Prostate gland (tissue), 2 donors: ENCODE measurements around the gene MREG. TPM values are rescaled to one million over a fixed set of nuclear protein-coding genes. Genes with fewer than 3 reads are reported as not detected.

Experiments used
- DNase-seq: peaks from one replicate; pipeline ENCODE4 v3.0.0-alpha.2; 2019; ENCODE audit warnings: low spot score
- H3K27ac ChIP-seq, 2 donors: fragments of 200-600 bp; sonication (generic); 2 replicates each; pipeline ENCODE4 v1.5.1; 2017 to 2019
- H3K27me3 ChIP-seq: fragments of 200-600 bp; sonication (generic); replicated peaks from 2 replicates; pipeline ENCODE4 v1.5.1; 2019; ENCODE audit not compliant: insufficient read depth
- H3K36me3 ChIP-seq, 2 donors: fragments of 200-600 bp; sonication (generic); 1 replicate in 1 of 2; 2 replicates in 1 of 2; pipeline versions ENCODE4 v1.5.1 to v1.8.1; 2017 to 2019
- H3K4me1 ChIP-seq: fragments of 200-600 bp; sonication (generic); replicated peaks from 2 replicates; pipeline ENCODE4 v1.5.1; 2019
- H3K4me3 ChIP-seq, 2 donors: fragments of 200-600 bp; sonication (generic); 2 replicates each; pipeline ENCODE4 v1.5.1; 2017 to 2019
- H3K9me3 ChIP-seq: fragments of 200-600 bp; sonication (generic); 2 replicates; pipeline ENCODE4 v1.5.1; 2017
- POLR2A ChIP-seq: fragments of 450-650 bp; IDR thresholded peaks from one replicate; pipeline ENCODE4 v1.6.1; 2016; ENCODE audit warnings: antibody characterized with exemption, mild to moderate bottlenecking
- POLR2AphosphoS5 ChIP-seq: sonication (generic); formaldehyde crosslinking; IDR thresholded peaks from one replicate; pipeline ENCODE4 v1.6.1; 2017; ENCODE audit warnings: antibody characterized with exemption
- WGBS: methylation state at CpG from one replicate; pipeline ENCODE4 v1.1.5; 2018; 5-methylcytosine and 5-hydroxymethylcytosine counted together
- intact Hi-C: fragments of 100-400 bp; cut with DNase I; formaldehyde crosslinking; loops from one replicate; pipeline ENCODE4 v1.14.2; 2022
- total RNA-seq, 2 donors: library from RNA; depleted of rRNA; stranded (reverse); fragments of >200 nt; gene quantifications; one replicate each; pipeline ENCODE4 v1.1.0, GENCODE V29; 2016
- TF ChIP-seq, protein P1 (sequence below), 4 experiments: fragments of 200-600 bp in 2 of 4; fragments of 450-650 bp in 2 of 4; sonication (generic) in 2 of 4; IDR thresholded peaks; 1 replicate in 3 of 4; 2 replicates in 1 of 4; pipeline ENCODE4 v1.5.1; 2016 to 2019; ENCODE audit warnings: antibody characterized with exemption in 4 of 4, mild to moderate bottlenecking in 2 of 4, moderate library complexity in 2 of 4

Gene MREG
- total RNA-seq, 2 donors from 2014 or later = 9.0 to 9.5 TPM

DNA sequence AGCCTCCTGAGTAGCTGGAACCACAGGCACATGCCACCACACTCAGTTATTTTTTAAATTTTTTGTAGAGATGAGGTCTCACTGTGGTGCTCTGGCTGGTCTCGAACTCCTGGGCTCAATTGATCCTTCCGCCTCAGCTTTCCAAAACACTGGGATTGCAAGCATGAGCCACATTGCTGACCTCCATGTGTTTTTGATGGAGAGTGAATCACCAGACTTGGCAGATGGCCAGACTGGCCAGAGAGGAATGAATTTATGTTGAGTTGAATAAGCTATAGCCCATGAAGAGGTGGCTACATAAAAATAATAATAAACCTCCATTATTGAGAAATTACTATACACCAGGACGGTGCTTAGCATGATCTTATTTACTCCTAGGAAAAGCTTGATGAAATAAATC lies 91.5 kb downstream of the MREG start:
- intact Hi-C loops = loop anchor here (2.0 kb wide), 1 partner anchor 467 kb away; no protein-coding TSS in a partner anchor

GRCh38 chr2:215920244-215921100 lies 92.9 kb downstream of the MREG start:
- WGBS = 33% methylated on average over 8 of the region's 8 CpGs
- no peaks in the 10 kb centered on the region for H3K36me3 ChIP-seq
- H3K9me3 ChIP-seq = no peaks in the 10 kb centered on the region
- peak; percentile 58 for DNase-seq
- TF ChIP-seq POLR2AphosphoS5 = no peak
- TF ChIP-seq, protein P1, sequence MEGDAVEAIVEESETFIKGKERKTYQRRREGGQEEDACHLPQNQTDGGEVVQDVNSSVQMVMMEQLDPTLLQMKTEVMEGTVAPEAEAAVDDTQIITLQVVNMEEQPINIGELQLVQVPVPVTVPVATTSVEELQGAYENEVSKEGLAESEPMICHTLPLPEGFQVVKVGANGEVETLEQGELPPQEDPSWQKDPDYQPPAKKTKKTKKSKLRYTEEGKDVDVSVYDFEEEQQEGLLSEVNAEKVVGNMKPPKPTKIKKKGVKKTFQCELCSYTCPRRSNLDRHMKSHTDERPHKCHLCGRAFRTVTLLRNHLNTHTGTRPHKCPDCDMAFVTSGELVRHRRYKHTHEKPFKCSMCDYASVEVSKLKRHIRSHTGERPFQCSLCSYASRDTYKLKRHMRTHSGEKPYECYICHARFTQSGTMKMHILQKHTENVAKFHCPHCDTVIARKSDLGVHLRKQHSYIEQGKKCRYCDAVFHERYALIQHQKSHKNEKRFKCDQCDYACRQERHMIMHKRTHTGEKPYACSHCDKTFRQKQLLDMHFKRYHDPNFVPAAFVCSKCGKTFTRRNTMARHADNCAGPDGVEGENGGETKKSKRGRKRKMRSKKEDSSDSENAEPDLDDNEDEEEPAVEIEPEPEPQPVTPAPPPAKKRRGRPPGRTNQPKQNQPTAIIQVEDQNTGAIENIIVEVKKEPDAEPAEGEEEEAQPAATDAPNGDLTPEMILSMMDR (IDR thresholded peaks at IDR 0.05) = peak in 3 of 4 experiments; percentile 66 to 84 (median 73)
- no peaks in the 10 kb centered on the region for H3K4me1 ChIP-seq
- intact Hi-C loops = loop anchor here (2.0 kb wide), 1 partner anchor 466 kb away; no protein-coding TSS in a partner anchor
- H3K4me3 ChIP-seq = no peak overlapping the region
- H3K27me3 ChIP-seq = no peaks in the 10 kb centered on the region
- H3K27ac ChIP-seq = no peak overlapping the region

More for the DNA sequence above, 91.5 kb downstream of the MREG start:
- no peak for TF ChIP-seq POLR2AphosphoS5
- TF ChIP-seq, protein P1 (IDR thresholded peaks at IDR 0.05) = no peak
- no peak for TF ChIP-seq POLR2A
- no peak overlapping the region for H3K4me3 ChIP-seq
- H3K27ac ChIP-seq = no peak overlapping the region
- no peak for DNase-seq
- WGBS = 88% methylated on average over 3 of the region's 3 CpGs
- no peaks in the 10 kb centered on the region for H3K36me3 ChIP-seq
- no peaks in the 10 kb centered on the region for H3K4me1 ChIP-seq
- no peaks in the 10 kb centered on the region for H3K9me3 ChIP-seq
- no peaks in the 10 kb centered on the region for H3K27me3 ChIP-seq

GRCh38 chr2:215919624-215920243 lies 93.6 kb downstream of the MREG start:
- no peak for DNase-seq
- TF ChIP-seq POLR2AphosphoS5 (no peak), POLR2A (no peak)
- TF ChIP-seq, protein P1 (IDR thresholded peaks at IDR 0.05) = no peak
- Histone ChIP-seq H3K4me1 (no peaks in the 10 kb centered on the region), H3K27me3 (no peaks in the 10 kb centered on the region), H3K4me3 (no peak overlapping the region), H3K27ac (no peak overlapping the region), H3K9me3 (no peaks in the 10 kb centered on the region), H3K36me3 (no peaks in the 10 kb centered on the region)
- intact Hi-C loops = loop anchor here (2.0 to 10.0 kb wide), 4 partner anchors 95 to 605 kb away; partner anchors contain the start of gene ATIC
- WGBS = 69% methylated on average over 8 of the region's 8 CpGs

DNA sequence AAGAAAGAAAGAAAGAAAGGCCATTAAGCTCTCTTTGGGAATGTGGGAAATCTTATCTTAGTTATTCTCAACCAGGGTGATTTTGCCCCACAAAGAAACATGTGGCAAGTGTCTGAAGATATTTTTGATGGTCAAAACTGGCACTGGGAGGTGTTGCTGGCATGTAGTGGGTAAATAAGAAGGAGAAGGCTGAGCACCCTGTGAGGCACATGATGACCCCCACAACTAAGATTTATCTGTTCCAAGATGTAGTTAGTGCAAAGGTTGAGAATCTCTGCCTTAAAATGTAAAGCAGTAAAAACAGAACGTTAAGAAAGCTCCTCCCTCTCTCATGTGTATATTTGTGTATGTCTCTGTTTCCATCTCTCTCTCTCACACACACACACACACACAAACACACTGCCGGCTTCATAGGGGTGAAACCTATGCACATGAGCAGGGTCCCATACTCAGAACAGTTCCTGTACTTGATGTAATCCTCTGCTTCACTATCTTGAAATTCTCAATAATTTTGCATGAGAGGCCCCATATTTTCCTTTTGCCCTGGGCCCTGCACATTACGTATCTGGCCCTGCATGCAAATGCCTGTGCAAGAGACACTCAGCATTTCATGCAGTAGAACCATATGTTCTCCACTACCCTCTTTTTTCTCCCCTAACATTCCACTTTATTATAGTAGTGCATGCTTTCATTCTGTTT lies 94.3 kb downstream of the MREG start:
- Histone ChIP-seq H3K36me3 (no peaks in the 10 kb centered on the region), H3K4me1 (no peaks in the 10 kb centered on the region), H3K27me3 (no peaks in the 10 kb centered on the region), H3K27ac (no peak overlapping the region), H3K9me3 (no peaks in the 10 kb centered on the region), H3K4me3 (no peak overlapping the region)
- TF ChIP-seq POLR2A = no peak
- TF ChIP-seq POLR2AphosphoS5 = no peak
- TF ChIP-seq, protein P1 (IDR thresholded peaks at IDR 0.05) = no peak
- 54% methylated on average over 3 of the region's 3 CpGs for WGBS
- no peak for DNase-seq
- intact Hi-C loops = loop anchor here (10.0 kb wide), 3 partner anchors 94 to 604 kb away; partner anchors contain the start of gene ATIC
